Vein endothelial cell (primary cell): Measurements from ENCODE around the gene GNGT2. TPM values are rescaled to one million over a fixed set of nuclear protein-coding genes. Genes with fewer than 3 reads are reported as not detected.

Experiments used
- total RNA-seq: library from RNA; depleted of rRNA; stranded (reverse); fragments of >200 nt; gene quantifications from 2 replicates; pipeline ENCODE4 v1.2.3, GENCODE V29; 2012

The GNGT2 gene
- 2.8 and 4.6 TPM in 2 replicates for total RNA-seq

DNA sequence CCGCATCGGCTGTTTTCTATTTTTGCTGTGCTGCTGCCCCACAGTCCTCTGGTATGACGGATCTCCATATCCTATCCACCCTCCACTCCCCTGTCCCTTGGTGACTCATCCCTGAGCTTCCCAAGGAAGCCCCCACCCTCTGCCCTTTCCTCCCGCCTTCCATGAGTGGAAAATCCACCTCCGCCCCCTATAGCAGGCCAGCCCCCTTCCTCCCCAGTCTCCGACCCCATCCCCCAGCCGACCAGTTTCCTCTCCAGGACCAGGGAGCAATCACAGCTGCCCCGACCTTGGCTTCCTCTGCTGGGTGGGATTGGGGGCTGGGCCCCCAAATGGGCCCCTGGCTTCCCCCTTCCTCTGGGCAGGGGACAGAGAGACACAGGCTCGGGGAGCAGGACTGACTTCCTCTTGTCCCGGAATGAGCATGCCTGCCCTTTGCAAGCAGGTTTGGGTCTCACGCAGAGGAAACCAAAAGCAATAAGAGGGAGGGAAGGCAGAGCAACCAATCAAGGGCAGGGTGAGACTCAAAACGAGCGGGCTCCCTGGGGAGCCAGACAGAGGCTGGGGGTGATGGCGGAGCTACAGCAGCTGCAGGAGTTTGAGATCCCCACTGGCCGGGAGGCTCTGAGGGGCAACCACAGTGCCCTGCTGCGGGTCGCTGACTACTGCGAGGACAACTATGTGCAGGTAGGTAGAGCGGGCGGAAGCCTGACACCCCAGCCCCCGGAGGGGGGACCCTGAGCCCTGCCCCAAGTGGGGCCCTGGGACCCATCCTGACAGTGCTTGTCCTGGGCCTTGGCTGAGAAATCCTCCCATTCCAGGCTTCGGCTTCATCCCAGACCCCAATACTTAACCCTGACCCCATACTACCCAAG is at the start of gene GNGT2, which contains the start of gene ABI3:
Gene GNGT2 (minus strand): TSS at position 417 of the 872 bp plus-strand sequence. CDS start 3,152 bp downstream, outside the sequence.
Gene ABI3 (plus strand): TSS at position 550 of the 872 bp plus-strand sequence. CDS start 18 bp downstream, at position 568.

DNA sequence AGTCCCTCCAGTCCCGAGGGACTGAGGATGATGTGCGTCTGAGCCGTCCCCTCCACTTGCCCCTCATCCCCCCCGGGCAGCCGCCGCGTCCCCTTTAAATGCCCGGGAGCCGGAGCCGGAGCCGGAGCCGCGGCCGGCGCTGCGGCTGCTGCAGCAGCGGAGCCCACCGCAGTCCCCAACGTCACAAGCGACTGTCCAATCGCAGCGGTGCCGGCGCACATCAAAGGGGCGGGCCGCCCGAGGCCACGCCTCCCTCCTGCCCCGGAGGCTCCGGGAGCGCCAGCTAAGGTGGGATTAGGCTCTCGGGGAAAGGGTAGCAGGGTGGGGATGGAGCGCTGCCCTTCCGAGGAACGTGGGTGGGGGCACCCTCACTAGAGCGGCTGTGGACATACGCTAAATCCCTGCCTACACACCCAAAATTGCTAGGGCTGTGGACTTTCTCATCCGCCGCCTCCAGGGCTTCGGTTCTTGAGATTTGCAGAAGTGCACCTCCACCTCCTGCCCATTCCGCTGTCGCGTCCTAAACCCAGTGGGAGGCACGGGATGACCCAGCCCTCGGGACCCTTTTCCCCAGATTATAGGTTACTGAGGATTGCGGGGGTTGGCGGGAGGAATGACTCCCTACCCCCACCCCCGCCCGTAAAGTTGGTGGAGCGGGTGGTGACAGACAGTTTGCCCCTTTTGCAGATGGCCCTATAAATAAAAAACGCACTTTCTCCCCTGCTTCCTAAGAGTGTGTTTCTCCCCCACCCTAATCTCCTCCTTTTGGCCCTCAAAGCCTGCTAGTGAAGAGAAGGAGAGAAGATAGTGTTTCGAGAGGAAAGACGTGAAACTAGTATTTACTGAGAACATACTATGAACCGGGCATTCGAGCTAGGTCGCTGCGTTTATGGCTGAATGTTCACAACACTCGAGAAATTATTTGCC is 20.5 kb upstream of the GNGT2 start, which contains the start of gene PHOSPHO1:
Gene PHOSPHO1 (minus strand): TSS at position 152 of the 927 bp plus-strand sequence. CDS start 4,096 bp downstream, outside the sequence.

Other genes with a start within 250 kb of the GNGT2 start
- gene GIP, start 242.0 kb downstream of the GNGT2 start, total RNA-seq = not detected in 2 replicates
- 1.3 and 8.0 TPM in 2 replicates for gene IGF2BP1, start 213.2 kb downstream of the GNGT2 start, total RNA-seq
- not detected in 2 replicates for gene B4GALNT2, start 77.8 kb downstream of the GNGT2 start, total RNA-seq
- gene ABI3, start 133 bp upstream of the GNGT2 start, total RNA-seq = 40.9 and 44.1 TPM in 2 replicates
- gene PHOSPHO1, start 20.2 kb upstream of the GNGT2 start, total RNA-seq = 0.29 TPM in 1 of 2 replicates, not detected in the other
- 22.6 and 25.5 TPM in 2 replicates for gene ZNF652, start 151.7 kb upstream of the GNGT2 start, total RNA-seq
- 122 and 166 TPM in 2 replicates for gene PHB1, start 204.3 kb upstream of the GNGT2 start, total RNA-seq